ENCODE measurements around the gene LRIT1.
"Not testable (repeated sequence)": the region's sequence is repeated elsewhere in the genome, so short reads cannot be mapped to it uniquely, and the experiment has no call there.

LRIT1 gene

GRCh38 chr10:84241185-84241790, at the start of gene LRIT1:
TSS of gene LRIT1 (minus strand) at chr10:84241546. CDS start at chr10:84241439, 107 bp downstream.
- no peak for DNase-seq

- DNase-seq, result no peak
Measured at GRCh38 chr10:84290235-84290634, 48.9 kb upstream of the LRIT1 start.

GRCh38 chr10:84289521-84290200, 48.3 kb upstream of the LRIT1 start:
- no peak for DNase-seq

GRCh38 chr10:84288151-84288550, 46.8 kb upstream of the LRIT1 start:
- DNase-seq, result no peak

- DNase-seq, result no peak
Measured at GRCh38 chr10:84286695-84287094, 45.3 kb upstream of the LRIT1 start.

- DNase-seq, result not testable (repeated sequence)
Measured at GRCh38 chr10:84279876-84280475, 38.6 kb upstream of the LRIT1 start.

- DNase-seq, result no peak
Measured at GRCh38 chr10:84270708-84271107, 29.4 kb upstream of the LRIT1 start.

- no peak for DNase-seq
Measured at GRCh38 chr10:84269773-84270172, 28.4 kb upstream of the LRIT1 start.

- DNase-seq, result no peak
Measured at GRCh38 chr10:84269162-84269561, 27.8 kb upstream of the LRIT1 start.

GRCh38 chr10:84267503-84268126, 26.3 kb upstream of the LRIT1 start:
- no peak for DNase-seq

GRCh38 chr10:84265418-84265817, 24.1 kb upstream of the LRIT1 start:
- DNase-seq, result peak; percentile 72

- peak; percentile 77 for DNase-seq
Measured at GRCh38 chr10:84264611-84265141, 23.3 kb upstream of the LRIT1 start.

GRCh38 chr10:84263716-84264115, 22.4 kb upstream of the LRIT1 start:
- no peak for DNase-seq

GRCh38 chr10:84262190-84262956, 21.0 kb upstream of the LRIT1 start:
- DNase-seq, result no peak

GRCh38 chr10:84261236-84261915, 20.0 kb upstream of the LRIT1 start:
- DNase-seq, result no peak

GRCh38 chr10:84258034-84258695, 16.8 kb upstream of the LRIT1 start:
- DNase-seq, result no peak

- DNase-seq, result no peak
Measured at GRCh38 chr10:84257343-84258020, 16.1 kb upstream of the LRIT1 start.

GRCh38 chr10:84256510-84257342, 15.4 kb upstream of the LRIT1 start:
- peak; percentile 52 for DNase-seq

- no peak for DNase-seq
Measured at GRCh38 chr10:84254552-84255478, 13.5 kb upstream of the LRIT1 start.

Data from right hindlimb (tissue), 1 donor.